ENCODE results near the gene PDE6D.
A peak's percentile ranks its signal among the peaks of the same experiment; 100 is the strongest.
"Not testable (repeated sequence)": the region's sequence is repeated elsewhere in the genome, so short reads cannot be mapped to it uniquely, and the experiment has no call there.

Gene PDE6D

DNA sequence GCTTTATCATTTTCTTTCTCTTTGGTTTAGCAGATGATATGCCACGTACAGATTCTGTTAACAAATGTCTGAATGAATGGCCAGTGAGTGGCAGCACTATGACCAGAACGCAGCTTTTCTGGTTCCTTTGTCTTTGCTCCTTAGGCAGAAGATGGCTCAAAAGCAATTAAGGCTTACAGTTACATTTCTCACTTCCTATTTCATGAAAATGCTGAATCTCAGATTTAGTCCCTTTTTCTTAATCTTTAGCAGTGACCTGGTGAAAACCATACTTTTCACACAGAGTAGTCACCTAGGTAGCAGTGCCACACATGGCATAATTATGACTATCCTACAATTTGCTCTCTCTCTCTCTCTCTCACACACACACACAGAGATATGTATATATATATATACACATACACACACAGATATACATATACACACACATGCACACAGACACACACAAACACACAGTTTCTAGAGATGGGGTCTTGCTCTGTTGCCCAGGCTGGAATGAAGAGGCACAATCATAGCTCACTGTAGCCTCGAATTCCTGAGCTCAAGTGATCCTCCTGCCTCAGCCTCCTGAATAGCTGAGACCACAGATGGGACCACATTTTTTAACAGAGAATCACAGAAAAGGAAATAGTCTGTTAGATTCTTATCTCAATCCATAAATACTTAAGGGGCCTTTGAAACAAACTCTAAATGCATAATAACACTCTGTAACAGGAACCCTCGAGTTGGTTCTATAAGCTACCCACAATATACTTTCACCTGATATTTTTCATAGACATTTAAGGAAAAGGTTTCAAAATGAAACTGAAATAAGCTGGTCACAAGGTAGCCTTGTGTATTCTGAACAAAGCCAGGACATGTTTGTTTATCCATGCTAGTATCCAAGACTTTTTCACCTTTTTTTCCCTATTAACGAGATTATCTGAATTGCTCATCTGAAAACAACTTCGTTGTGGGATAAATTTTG, 11.6 kb downstream of the PDE6D start:
- DNase-seq (ENCODE audit: low spot score), result no peak

DNA sequence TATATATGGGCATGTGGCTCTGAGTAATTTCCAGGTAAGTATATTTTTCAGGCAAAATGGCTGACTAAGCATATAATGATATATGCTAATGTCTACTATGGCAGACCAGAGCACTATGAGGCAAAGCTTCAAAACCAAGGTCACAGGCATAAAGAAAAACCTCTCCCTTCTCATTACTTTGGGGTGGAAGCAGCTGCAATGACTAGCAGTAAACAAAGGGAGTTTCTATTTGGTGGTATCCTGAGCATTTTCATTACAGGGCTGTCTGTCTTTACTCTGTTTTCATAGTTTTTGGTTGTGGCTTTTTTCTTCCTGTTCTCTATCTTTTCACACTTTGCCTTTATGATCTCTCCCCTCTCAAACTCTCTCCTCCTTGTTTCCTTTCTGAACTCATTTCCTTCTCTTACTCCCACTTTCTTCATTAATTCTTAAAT, 15.6 kb downstream of the PDE6D start:
- no peak for DNase-seq (ENCODE audit: low spot score)

DNA sequence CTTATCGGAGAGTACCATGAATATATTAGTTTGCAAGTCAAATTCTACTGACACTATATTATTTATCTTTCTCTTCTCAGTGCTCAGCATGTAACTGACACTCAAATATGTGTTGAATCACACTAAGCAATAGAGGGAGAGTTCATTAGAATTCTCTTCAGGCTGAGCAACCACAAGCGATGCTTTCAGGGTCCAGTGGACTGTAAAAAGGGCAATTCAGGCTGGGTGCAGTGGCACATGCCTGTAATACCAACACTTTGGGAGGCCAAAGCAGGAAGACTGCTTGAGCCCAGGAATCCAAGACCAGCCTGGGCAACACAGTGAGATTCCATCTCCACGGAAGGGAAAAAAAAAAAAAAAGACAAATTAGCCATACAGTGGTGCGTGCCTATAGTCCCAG, 16.3 kb downstream of the PDE6D start:
- DNase-seq (ENCODE audit: low spot score), result peak; percentile 73

DNA sequence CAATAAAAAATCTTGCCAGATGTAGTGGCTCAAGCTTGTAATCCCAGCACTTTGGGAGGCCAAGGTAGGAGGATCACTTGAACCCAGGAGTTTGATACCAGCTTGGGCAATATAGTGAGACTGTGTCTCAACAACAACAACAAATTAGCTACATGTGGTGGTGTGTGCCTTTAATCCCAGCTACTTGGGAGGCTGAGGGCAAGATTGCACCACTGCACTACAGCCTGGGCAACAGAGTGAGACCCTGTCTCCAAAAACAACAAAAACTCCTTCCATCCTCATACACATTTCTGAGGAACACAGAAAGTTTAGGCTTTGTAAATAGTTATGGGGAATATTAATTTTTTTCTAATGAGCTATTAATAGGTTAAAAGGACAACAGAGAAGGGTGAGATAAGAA, 17.0 kb downstream of the PDE6D start:
- no peak for DNase-seq (ENCODE audit: low spot score)

DNA sequence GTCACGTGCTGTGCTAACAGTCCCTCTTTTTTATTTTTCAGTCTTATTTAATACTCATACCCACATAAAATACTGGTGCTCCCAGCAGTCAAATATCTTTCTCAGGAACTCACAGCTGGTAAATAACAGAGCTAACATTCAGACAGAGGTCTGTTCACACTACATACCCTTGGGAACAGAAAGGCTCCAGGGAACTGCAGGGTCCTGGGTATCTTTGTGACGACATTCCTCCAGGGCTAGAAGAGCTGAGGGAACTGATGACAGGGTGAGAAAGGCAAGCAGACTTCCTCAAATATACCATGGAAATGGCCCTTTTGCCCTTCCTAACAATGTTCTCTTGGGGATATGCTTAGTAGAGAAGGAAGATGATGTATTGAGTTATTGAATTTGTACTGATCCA, 19.3 kb downstream of the PDE6D start:
- no peak for DNase-seq (ENCODE audit: low spot score)

DNA sequence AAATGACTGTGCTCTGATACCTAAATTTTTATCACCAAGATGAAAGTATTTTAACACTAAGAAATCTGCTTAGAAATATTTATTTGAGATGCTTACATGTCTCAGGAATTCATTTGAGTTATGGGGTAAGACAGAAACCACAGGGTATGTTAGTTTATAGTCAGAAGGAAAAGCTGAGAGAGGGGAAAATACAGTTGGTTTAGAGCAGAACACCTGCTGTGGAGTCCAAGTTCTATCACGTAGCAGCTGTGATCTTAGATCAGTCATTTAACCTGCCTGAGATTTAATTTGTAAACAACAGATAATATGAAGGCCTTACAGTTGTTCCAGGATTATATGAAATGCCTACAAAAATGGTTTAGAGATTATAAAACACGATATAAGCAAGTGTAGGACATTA, 29.0 kb downstream of the PDE6D start:
- DNase-seq (ENCODE audit: low spot score), result no peak

DNA sequence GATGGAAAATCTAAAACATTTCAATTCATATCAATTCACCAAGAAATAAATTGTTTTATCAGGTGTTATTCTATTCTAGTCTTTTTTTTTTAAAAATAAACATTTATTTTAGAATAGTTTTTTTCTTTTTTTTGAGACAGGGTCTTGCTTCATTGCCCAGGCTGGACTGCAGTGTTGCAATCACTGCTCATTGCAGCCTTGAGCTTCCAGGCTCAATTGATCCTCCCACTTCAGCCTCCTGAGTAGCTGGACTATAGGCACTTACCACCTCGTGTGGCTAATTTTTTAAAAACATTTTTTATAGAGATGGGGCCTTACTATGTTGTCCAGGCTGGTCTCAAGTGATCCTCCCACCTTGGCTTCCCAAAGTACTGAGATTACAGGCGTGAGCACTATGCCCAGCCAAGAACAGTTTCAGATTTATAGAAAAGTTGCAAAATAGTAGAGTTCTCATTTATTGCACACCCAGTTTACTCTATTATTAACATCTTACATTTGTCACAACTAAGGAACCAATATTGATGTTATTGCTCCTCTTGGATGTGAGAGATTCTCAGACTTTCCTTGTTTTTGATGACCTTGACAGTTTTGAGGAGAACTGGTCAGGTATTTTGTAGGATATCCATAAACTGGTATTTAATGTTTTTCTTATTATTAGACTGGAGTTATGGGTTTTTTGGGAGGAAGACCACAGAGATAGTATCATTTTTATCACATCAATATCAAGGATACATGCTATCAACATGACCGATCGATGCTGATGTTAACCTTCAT, 29.9 kb downstream of the PDE6D start:
- DNase-seq (ENCODE audit: low spot score), result no peak

DNA sequence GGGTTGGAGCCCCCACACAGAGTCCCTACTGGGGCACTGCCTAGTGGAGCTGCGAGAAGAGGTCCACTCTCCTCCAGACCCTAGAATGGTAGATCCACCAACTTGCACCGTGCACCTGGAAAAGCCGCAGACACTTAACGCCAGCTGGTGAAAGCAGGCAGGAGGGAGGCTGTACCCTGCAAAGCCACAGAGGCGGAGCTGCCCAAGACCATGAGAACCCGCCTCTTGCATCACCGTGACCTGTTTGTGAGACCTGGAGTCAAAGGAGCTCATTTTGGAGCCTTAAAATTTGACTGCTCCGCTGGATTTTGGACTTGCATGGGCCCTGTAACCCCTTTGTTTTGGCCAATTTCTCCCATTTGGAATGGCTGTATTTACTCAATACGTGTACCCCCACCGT, 32.1 kb downstream of the PDE6D start:
- DNase-seq (ENCODE audit: low spot score), result not testable (repeated sequence)

DNA sequence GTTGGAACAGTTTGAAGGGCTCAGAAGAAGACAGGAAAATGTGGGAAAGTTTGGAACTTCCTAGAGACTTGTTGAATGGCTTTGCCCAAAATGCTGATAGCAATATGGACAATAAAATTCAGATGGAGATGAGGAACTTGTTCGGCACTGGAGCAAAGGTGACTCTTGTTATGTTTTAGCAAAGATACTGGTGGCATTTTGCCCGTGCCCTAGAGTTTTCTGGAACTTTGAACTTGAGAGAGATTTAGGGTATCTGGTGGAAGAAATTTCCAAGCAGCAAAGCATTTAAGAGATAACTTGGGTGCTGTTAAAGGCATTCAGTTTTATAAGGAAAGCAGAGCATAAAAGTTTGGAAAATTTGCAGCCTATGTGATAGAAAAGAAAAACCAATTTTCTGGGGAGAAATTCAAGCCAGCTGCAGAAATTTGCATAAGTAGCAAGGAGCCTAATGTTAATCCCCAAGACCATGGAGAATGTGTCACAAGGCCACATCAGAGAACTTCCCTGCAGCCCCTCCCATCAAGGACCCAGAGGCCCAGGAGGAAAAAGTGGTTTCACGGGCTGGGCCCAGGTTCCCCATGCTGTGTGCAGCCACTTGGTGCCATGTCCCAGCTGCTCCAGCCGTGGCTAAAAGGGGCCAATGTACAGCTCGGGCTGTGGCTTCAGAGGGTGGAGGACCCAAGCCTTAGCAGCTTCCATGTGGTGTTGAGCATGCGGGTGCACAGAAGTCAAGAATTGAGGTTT, 32.8 kb downstream of the PDE6D start:
- not testable (repeated sequence) for DNase-seq (ENCODE audit: low spot score)

DNA sequence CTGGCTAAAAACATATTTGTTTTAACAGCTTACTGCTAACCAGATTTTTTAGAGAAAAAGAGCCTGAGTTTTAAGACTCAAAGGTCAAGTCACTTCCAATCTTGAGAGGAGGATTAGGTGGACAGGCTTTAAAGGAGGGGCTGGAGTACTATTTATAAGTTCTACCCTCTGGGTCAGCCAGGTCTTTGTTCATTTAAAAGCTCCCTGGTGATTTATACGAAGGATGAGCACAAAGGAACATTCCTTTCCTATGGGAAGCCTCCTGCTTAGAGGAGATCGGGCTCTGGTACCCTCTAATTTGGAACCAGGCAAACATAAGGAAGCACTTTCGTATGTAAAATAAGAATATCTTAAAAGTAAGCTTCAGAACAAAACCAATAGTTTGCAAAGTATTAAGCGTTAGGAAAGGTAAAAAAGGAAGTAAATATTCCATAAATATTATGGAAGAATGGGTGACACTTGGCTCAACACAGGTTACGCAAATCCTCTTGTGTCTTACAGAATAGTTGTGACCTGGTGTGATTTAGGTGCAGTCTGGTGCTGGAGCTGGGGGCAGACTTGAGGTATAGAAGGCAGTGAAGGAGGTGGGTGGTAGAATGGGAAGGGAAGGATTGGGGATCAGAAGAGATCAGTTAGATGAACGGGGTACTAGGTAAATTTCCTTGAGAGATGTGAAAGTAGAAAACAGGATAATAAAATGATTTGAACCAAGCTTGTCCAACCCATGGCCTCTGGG, 35.6 kb downstream of the PDE6D start:
- no peak for DNase-seq (ENCODE audit: low spot score)

DNA sequence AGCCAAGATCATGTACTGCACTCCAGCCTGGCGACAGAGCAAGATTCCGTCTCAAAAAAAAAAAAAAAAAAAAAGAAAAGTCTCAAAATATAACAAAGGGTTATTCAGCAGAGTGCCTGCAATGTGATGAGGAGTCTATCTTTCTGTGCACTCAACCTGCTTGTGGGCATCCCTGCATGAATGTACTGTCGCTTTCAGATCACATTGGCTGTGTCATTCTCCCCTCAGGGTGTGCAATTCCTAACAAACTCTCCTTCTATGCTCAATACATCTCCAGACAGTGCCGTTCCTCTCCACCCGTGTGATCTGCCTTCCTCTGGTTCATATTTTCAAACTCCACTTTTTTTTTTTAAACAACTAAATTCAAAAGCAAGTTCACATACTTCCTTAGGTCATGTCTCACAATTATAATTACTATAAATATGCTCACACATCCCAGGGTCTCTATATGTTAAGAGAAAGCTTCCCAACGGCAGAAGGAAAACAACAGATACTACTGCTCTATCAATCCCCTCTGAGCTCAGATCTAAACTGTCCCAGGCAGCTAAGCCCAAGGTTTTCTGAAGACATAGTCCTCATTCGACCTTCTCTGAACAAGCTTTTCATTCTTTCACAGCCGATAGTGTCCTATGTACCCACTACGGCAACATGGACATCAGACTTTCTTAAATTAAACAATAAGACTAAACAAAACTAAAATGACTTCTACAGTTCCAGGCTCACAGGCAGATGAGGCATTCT, 37.5 kb downstream of the PDE6D start:
- no peak for DNase-seq (ENCODE audit: low spot score)

DNA sequence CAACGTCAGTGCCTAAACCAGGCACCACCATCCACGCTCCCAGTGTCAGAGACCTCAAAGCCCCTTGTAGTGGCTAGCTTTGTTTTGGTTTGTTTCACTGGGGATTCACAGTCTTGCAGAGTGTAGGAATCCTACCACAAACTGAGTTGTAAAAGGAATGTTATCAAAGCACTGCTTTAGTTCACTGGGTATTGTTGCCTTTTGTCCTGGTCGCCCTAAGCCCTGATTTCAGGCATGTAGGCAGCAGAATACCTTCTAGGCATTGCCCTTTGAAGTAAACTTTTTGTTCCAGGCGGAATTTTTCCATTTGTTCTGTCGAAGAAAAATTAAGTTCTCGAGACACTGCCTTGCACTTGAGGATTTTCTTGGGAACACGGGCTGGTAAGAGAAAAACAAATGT, 43.3 kb downstream of the PDE6D start:
- no peak for DNase-seq (ENCODE audit: low spot score)

DNA sequence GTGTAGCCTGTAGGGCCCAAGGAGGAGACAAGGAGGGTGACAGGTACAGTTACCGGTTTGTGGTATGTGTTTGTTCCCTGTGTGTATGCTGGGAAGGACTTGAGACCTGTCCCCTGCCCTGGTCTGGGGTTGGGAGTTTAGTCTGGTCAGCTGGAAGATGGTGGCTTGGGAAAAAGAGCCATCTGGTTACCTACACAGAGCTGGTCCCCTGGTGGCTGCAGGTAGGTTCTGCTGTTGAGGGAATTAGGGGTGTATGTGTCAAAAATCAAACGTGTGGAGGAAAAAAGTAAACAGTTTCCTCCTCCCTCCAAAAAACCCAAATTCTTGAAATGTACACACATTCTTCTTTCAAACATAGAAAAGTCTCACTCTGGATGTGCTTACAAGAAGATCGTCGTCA, 48.5 kb downstream of the PDE6D start:
- no peak for DNase-seq (ENCODE audit: low spot score)

DNA sequence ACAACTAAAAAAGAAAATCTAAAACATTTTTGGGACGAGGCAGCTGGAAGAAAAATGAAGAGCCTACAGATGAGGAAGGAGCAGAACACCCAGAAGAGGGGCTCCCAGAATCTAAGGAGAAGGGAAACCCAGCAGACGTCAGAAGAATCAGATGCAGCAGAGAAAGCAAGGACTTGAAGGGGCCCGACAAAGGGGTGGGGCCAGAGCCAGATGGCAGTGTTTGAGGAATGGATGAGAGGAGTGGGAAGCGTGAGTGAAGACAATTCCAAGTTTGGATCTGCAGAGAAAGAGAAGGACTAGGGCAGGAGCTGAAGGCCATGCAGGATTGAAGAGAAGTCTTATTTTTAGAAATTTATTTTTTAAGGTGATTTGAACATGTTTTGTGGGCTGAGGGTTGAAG, 53.5 kb downstream of the PDE6D start:
- DNase-seq (ENCODE audit: low spot score), result no peak

DNA sequence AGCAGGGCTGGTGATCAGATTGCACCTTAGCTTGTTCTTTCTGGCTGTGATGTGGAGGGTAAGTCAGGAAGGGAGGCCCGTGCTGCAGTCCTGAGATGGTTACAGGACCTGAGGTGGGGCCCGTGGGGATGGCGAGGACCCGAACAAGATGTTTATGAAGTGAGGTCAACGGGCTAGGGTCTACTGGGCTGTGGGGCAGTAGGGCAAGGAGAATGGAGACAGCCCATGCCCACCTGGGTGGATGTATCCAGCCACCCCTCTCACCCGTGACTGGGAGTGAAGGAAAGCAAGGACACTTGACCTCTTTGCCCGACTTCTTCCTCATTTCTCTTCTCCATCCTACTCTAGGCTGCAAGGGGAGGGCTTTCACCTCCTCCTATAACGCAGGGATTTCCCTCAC, 54.8 kb downstream of the PDE6D start:
- DNase-seq (ENCODE audit: low spot score), result no peak

DNA sequence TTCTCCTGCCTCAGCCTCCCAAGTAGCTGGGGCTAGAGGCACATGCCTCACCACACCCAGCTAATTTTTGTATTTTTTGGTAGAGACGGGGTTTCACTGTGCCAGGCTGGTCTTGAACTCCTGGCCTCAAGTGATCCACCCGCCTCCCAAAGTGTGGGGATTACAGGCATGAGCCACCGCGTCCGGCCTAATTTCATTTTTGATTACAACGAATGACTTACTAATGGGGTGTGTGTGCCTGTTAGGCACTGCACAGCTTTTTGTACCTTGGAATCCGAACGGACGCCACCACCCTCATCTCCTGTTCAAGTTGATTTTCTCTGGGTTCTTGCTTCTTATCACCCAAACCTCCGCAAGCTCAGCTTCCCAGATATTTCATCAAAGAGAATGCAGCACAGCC, 55.6 kb downstream of the PDE6D start:
- no peak for DNase-seq (ENCODE audit: low spot score)

DNA sequence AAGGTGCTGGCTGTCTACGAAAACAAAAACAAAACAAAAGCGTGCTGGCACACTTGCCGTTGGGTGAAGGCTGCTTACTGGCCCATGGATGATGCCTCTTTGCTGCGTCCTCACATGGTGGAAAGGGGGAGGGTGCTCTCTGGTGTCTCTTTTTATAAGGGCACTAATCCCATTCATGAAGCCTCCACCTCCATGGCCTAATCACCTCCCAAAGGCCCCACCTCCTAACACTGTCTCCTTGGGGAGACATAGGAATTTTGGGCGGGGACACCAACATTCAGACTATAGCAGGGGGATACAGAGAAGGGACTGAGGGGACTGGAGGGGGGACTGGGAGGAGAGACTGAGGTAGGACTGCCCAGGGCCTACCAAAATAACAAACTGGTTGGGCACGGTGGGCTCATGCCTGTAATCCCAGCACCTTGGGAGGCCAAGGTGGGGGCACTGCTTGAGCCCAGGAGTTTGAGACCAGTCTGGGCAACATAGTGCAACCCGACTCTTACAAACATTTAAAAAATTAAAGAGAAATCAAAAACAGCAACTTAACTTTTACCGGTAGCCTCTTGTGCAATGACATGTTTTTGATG, 58.3 kb downstream of the PDE6D start:
- DNase-seq (ENCODE audit: low spot score), result no peak

DNA sequence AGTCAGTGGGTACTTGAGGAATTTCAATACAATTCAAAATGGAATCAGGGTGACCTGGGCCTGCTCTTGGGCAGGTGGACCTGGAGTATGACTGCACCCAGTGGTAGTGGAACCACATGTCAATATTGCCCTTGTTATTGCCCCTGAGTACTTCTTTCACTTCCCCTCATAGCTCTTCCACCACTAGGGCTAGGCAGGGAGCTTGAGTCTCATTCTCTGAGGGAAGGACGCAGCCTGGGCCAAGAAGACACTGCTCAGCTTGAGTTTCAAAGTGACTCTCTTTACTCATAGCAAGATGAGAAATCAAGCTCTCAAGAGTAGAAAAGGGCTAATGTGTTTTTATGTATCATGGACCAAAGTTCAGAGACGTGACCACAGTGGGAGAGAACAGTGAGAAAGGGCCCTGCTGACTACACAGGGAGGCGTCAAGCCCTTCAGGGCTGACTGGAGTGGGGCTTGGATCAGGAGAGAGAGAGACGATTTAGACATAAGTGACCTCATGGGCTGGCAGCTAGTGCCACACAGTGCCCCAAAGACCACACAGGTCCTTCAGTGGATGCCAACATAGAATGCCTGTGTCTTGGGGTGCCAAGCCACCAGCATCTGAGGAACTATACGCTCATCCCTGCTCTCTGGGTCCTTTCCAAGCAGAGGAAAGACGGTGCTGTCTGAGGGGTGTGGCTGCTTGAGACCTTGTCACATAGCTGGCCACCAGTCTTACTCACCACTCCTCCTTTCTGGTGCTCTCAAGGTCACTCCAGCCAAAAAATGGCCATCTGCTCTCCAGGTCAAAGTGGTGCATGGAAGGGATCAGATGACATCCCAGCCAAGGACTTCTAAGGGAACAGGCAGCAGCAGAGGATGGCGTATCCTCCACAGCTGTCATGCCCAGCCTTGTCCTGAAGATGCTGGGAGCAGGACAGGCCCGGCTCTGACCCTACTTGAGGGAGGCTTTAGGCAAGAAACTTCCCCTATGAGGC, 59.8 kb downstream of the PDE6D start:
- DNase-seq (ENCODE audit: low spot score), result no peak

DNA sequence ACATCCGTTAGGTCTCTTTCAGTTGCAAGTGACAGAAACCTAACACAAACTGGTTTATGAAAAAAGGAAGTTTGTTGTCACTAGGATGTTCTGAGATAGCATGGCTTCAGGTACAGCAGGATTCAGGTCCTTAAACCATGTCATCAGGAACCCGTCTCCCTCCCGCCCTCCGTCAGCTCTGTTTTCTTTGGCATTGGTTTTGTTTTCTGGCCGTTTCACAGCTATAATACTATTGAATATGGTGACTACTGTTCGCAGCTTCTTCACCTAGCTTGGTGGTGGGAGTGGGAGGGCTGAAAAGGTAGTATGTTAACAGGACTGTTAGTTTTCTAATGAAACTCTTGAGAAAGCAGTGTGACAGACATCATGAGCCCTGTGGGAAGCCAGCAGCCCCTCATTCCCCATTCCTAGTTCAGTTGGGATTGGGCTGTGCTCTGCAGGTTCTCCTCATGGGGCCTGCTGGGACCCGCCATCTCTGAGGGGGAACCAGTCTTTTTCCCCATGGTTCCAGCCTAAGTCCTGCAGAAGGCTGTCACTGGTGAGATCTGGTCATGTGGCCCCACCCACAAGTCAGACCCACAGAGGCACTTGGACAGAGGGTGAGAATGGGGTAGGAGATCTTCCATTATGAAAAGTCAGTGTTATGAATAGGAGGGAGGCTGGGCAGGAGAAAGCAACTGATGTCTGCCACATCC, 60.6 kb downstream of the PDE6D start:
- DNase-seq (ENCODE audit: low spot score), result no peak
